Brain microvascular endothelial cell (primary cell): ENCODE data around the gene C16orf90.

ENCODE experiments used
- DNase-seq: peaks from one replicate; pipeline ENCODE4 v3.0.0-alpha.2; 2020
- H3K27ac ChIP-seq: fragments of 250-450 bp; sonication (Bioruptor Pico); 2 replicates; pipeline ENCODE4 v1.5.1; 2020; ENCODE audit warnings: mild to moderate bottlenecking, moderate library complexity
- H3K27me3 ChIP-seq: fragments of 250-450 bp; sonication (Bioruptor Pico); replicated peaks from 2 replicates; pipeline ENCODE4 v1.5.1; 2020; ENCODE audit warnings: mild to moderate bottlenecking
- H3K36me3 ChIP-seq: fragments of 250-450 bp; sonication (Bioruptor Pico); replicated peaks from 2 replicates; pipeline ENCODE4 v1.5.1; 2020; ENCODE audit warnings: mild to moderate bottlenecking
- H3K4me3 ChIP-seq: 2 replicates; pipeline ENCODE4 v1.5.1; 2011; ENCODE audit warnings: low read depth, mild to moderate bottlenecking, control low read depth, low read length, moderate library complexity
- CTCF ChIP-seq: IDR thresholded peaks from 2 replicates; pipeline ENCODE4 v1.5.1; 2011; ENCODE audit warnings: low read depth, mild to moderate bottlenecking, moderate library complexity, low read length, control low read depth, inconsistent platforms; ENCODE audit errors: missing control alignments
- in situ Hi-C: cut with HindIII; loops from 2 replicates; pipeline ENCODE4 v1.10.0; 2017; ENCODE audit warnings: low sequenced_read_pairs, low pct_ligation_motif_present

The C16orf90 gene

GRCh38 chr16:3511286-3512180, 16.2 kb upstream of the C16orf90 start:
- TF ChIP-seq CTCF, result no peak
- peaks cover 31% of the 10 kb centered on the region for H3K36me3 ChIP-seq

GRCh38 chr16:3510416-3510815, 15.1 kb upstream of the C16orf90 start:
- H3K27ac ChIP-seq, result no peak overlapping the region
- no peak for DNase-seq
- no peaks in the 10 kb centered on the region for H3K27me3 ChIP-seq
- TF ChIP-seq CTCF, result no peak
- in situ Hi-C loops, result no loop called here
- peaks cover 25% of the 10 kb centered on the region for H3K36me3 ChIP-seq
- H3K4me3 ChIP-seq, result no peak overlapping the region

More at GRCh38 chr16:3511286-3512180, 16.2 kb upstream of the C16orf90 start:
- Histone ChIP-seq H3K27ac (no peak overlapping the region), H3K4me3 (no peak overlapping the region), H3K27me3 (no peaks in the 10 kb centered on the region)
- no peak for DNase-seq
- in situ Hi-C loops, result no loop called here

GRCh38 chr16:3509470-3509928, 14.2 kb upstream of the C16orf90 start:
- Histone ChIP-seq H3K27me3 (no peaks in the 10 kb centered on the region), H3K27ac (no peak overlapping the region), H3K36me3 (peaks cover 25% of the 10 kb centered on the region), H3K4me3 (no peak overlapping the region)
- no peak for TF ChIP-seq CTCF
- DNase-seq, result no peak
- in situ Hi-C loops, result no loop called here

- no peak overlapping the region for H3K27ac ChIP-seq
- no peak for TF ChIP-seq CTCF
- in situ Hi-C loops, result no loop called here
- no peaks in the 10 kb centered on the region for H3K27me3 ChIP-seq
- DNase-seq, result no peak
- peaks cover 25% of the 10 kb centered on the region for H3K36me3 ChIP-seq
- H3K4me3 ChIP-seq, result no peak overlapping the region
These were observed 13.4 kb upstream of the C16orf90 start for GRCh38 chr16:3508736-3509135.

GRCh38 chr16:3503523-3503922, 8.2 kb upstream of the C16orf90 start:
- DNase-seq, result no peak
- in situ Hi-C loops, result no loop called here
- Histone ChIP-seq H3K4me3 (no peak overlapping the region), H3K36me3 (peaks cover 2% of the 10 kb centered on the region), H3K27me3 (no peaks in the 10 kb centered on the region), H3K27ac (no peak overlapping the region)
- no peak for TF ChIP-seq CTCF
